Esophagus squamous epithelium (tissue), 5 donors: ENCODE data around the gene DDX3X. TPM values are rescaled to one million over a fixed set of nuclear protein-coding genes. Genes with fewer than 3 reads are reported as not detected.
"Not testable (repeated sequence)": the region's sequence is repeated elsewhere in the genome, so short reads cannot be mapped to it uniquely, and the experiment has no call there.

Experiments
- DNase-seq: peaks from one replicate; lab custom pipeline; 2025; lab: John Stamatoyannopoulos, UW
- H3K27ac ChIP-seq, 4 donors: fragments of 200-600 bp; sonication (generic); one replicate each; pipeline ENCODE4 v1.5.1; 2016 to 2019; ENCODE audit warnings: mild to moderate bottlenecking in 1 of 4
- H3K27me3 ChIP-seq, 4 donors: fragments of 200-600 bp; sonication (generic); 1 replicate in 3 of 4; 2 replicates in 1 of 4; pipeline versions ENCODE4 v1.5.1 to v1.6.0; 2017 to 2021; ENCODE audit warnings: antibody characterized with exemption in 1 of 4
- H3K36me3 ChIP-seq, 3 donors: fragments of 200-600 bp; sonication (generic); one replicate each; pipeline ENCODE4 v1.5.1; 2016 to 2019
- H3K4me1 ChIP-seq, 3 donors: fragments of 200-600 bp; sonication (generic); one replicate each; pipeline ENCODE4 v1.5.1; 2017 to 2019
- H3K4me3 ChIP-seq, 4 donors: fragments of 200-600 bp; sonication (generic); 1 replicate in 3 of 4; 2 replicates in 1 of 4; pipeline ENCODE4 v1.5.1; 2016 to 2019; ENCODE audit warnings: mild to moderate bottlenecking in 2 of 4, moderate library complexity in 1 of 4
- H3K9me3 ChIP-seq, 3 donors: fragments of 200-600 bp; sonication (generic); one replicate each; pipeline ENCODE4 v1.5.1; 2016 to 2019
- CTCF ChIP-seq, 6 experiments: fragments of 450-650 bp in 4 of 6; fragments of 200-600 bp in 2 of 6; sonication (generic) in 2 of 6; IDR thresholded peaks; one replicate each; pipeline ENCODE4 v1.5.1; 2016 to 2019; ENCODE audit warnings: antibody characterized with exemption in 6 of 6, mild to moderate bottlenecking in 4 of 6, moderate library complexity in 4 of 6
- POLR2A ChIP-seq, 4 donors: fragments of 450-650 bp; IDR thresholded peaks; one replicate each; pipeline ENCODE4 v1.6.1; 2017; ENCODE audit warnings: antibody characterized with exemption in 4 of 4, mild to moderate bottlenecking in 4 of 4, moderate library complexity in 3 of 4
- WGBS, 2 donors: methylation state at CpG; one replicate each; pipeline ENCODE4 v1.1.5; 2018; 5-methylcytosine and 5-hydroxymethylcytosine counted together
- intact Hi-C: fragments of 100-400 bp; cut with DNase I; formaldehyde crosslinking; loops from one replicate; pipeline ENCODE4 v1.15.0; 2022
- small RNA-seq, 4 donors: library from RNA; depleted of rRNA; stranded (forward); fragments of <200 nt; gene quantifications; one replicate each; pipeline ENCODE3, GENCODE V24; 2016
- total RNA-seq, 4 donors: library from RNA; depleted of rRNA; stranded (reverse); fragments of >200 nt; gene quantifications; one replicate each; pipeline ENCODE4 v1.1.0, GENCODE V29; 2016
- donor health status: DM: yes; HTN: yes; CAD: no.

DDX3X gene
- total RNA-seq, 4 donors from 2014 or later: 164 to 219 (median 214) TPM

- H3K27me3 ChIP-seq: no peaks in the 10 kb centered on the region
- no peaks in the 10 kb centered on the region for H3K9me3 ChIP-seq
- H3K36me3 ChIP-seq: no peaks in the 10 kb centered on the region
- intact Hi-C loops: no loop called here
- 58 to 61% methylated on average over 2 to 3 of the region's 4 CpGs for WGBS, 2 donors
- no peak for DNase-seq
- peaks cover 0 to 12% (median 8%) of the 10 kb centered on the region in 3 donors for H3K4me1 ChIP-seq
- H3K27ac ChIP-seq: peak overlapping the region in 1 of 4 donors; percentile 54
- TF ChIP-seq POLR2A (IDR thresholded peaks at IDR 0.05) (no peak), CTCF (IDR thresholded peaks at IDR 0.05) (no peak)
- H3K4me3 ChIP-seq: no peak overlapping the region
These were observed 73.9 kb downstream of the DDX3X start for GRCh38 chrX:41407816-41408215.

GRCh38 chrX:41408576-41408975, 74.6 kb downstream of the DDX3X start:
- Histone ChIP-seq H3K9me3 (no peaks in the 10 kb centered on the region), H3K4me3 (no peak overlapping the region), H3K27me3 (no peaks in the 10 kb centered on the region), H3K36me3 (no peaks in the 10 kb centered on the region), H3K4me1 (peaks cover 0 to 12% (median 8%) of the 10 kb centered on the region in 3 donors), H3K27ac (peak overlapping the region in 1 of 4 donors; percentile 54)
- no peak for TF ChIP-seq CTCF (IDR thresholded peaks at IDR 0.05)
- TF ChIP-seq POLR2A (IDR thresholded peaks at IDR 0.05): no peak
- DNase-seq: no peak
- WGBS, 2 donors: 89 to 95% methylated on average over 3 to 4 of the region's 9 CpGs
- intact Hi-C loops: no loop called here

GRCh38 chrX:41409006-41409405, 75.0 kb downstream of the DDX3X start:
- WGBS, 2 donors: 82 to 95% methylated on average over 5 of the region's 5 CpGs
- DNase-seq: no peak
- Histone ChIP-seq H3K4me1 (peaks cover 0 to 12% (median 8%) of the 10 kb centered on the region in 3 donors), H3K27ac (no peak overlapping the region), H3K4me3 (no peak overlapping the region), H3K36me3 (no peaks in the 10 kb centered on the region), H3K27me3 (no peaks in the 10 kb centered on the region), H3K9me3 (no peaks in the 10 kb centered on the region)
- intact Hi-C loops: no loop called here
- TF ChIP-seq POLR2A (IDR thresholded peaks at IDR 0.05) (no peak), CTCF (IDR thresholded peaks at IDR 0.05) (no peak)

GRCh38 chrX:41411222-41411621, 77.3 kb downstream of the DDX3X start:
- H3K27me3 ChIP-seq, H3K4me3 ChIP-seq, intact Hi-C loops, H3K36me3 ChIP-seq, H3K27ac ChIP-seq, H3K9me3 ChIP-seq, DNase-seq: not testable (repeated sequence)
- peaks cover 0 to 12% (median 8%) of the 10 kb centered on the region in 3 donors for H3K4me1 ChIP-seq
- 73 to 77% methylated on average over 5 to 9 of the region's 10 CpGs for WGBS, 2 donors

GRCh38 chrX:41412261-41413081, 78.5 kb downstream of the DDX3X start:
- no peak for DNase-seq
- Histone ChIP-seq H3K9me3 (no peaks in the 10 kb centered on the region), H3K27ac (peak overlapping the region in 3 of 4 donors; percentile 46 to 67 (median 58)), H3K4me1 (peaks cover 0 to 12% (median 8%) of the 10 kb centered on the region in 3 donors), H3K4me3 (no peak overlapping the region), H3K27me3 (no peaks in the 10 kb centered on the region), H3K36me3 (no peaks in the 10 kb centered on the region)
- TF ChIP-seq CTCF (IDR thresholded peaks at IDR 0.05) (peak in 1 of 6 experiments; percentile 14), POLR2A (IDR thresholded peaks at IDR 0.05) (no peak)
- intact Hi-C loops: no loop called here
- WGBS, 2 donors: 67 to 71% methylated on average over 7 to 9 of the region's 9 CpGs

Small RNA genes lying within 50 kb of the gene (small RNA-seq; reads per million reads assigned to genes)
- gene RF00019 (0 reads per million in 4 donors), gene RNA5SP502 (0 to 0.09 (median 0.04) reads per million in 4 donors)

Other genes starting within 250 kb of the DDX3X start
- gene USP9X, start 248.7 kb upstream of the DDX3X start, total RNA-seq: 10 to 100 TPM; 36.7 to 76.1 (median 56.4) TPM
- gene NYX, start 113.2 kb downstream of the DDX3X start, total RNA-seq: not detected